AG20443 (cell line): Measurements from ENCODE around the gene MUC6.

Source experiments
- DNase-seq: peaks from one replicate; pipeline ENCODE4 v3.0.0; 2012; ENCODE audit warnings: low spot score, mixed read lengths

Gene MUC6

DNA sequence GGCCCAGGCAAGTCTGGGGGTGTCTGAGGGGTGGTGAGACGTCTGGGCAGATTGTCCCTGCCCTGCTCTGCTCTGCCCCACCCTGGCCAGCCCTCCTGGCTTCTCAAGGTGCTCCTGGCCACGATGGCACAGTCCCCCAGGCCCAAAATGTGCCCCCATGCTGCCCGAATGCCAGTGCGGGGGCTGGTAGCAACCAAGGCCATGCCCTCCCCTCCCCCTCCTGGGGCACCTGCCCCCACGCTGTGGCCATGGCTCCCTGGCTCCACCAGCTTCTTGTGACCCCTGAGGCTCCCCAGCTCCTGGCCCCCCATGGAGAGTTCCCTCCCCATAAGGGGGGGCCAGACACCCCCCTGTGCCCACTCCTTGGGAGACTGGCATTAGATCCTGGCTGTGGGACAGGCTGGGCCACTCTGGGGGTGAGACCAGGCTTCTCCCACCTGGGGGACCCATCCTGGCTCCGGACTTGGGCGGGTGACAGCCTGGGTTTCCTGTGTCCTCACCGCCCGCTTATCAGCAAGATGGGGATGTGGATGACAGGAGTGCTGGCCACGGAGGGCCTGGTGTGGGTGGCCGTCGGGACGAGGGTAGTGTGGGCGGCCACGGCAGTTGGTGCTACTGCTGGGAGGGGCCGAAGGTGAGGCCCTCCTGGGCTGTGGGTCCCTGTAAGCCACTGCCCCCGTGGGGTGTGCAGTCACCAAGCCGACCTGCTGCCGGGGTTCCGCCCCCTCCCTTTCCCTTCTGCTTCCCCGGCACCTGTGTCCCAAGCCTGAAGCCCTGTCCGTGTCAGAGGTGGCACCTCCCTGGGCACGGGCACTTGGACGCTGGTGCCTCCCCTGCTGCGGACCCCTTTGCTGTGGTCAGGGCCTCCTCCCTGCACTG lies 15.9 kb upstream of the MUC6 start:
- no peak for DNase-seq

GRCh38 chr11:1051356-1052132 lies 15.0 kb upstream of the MUC6 start:
- DNase-seq: no peak

DNA sequence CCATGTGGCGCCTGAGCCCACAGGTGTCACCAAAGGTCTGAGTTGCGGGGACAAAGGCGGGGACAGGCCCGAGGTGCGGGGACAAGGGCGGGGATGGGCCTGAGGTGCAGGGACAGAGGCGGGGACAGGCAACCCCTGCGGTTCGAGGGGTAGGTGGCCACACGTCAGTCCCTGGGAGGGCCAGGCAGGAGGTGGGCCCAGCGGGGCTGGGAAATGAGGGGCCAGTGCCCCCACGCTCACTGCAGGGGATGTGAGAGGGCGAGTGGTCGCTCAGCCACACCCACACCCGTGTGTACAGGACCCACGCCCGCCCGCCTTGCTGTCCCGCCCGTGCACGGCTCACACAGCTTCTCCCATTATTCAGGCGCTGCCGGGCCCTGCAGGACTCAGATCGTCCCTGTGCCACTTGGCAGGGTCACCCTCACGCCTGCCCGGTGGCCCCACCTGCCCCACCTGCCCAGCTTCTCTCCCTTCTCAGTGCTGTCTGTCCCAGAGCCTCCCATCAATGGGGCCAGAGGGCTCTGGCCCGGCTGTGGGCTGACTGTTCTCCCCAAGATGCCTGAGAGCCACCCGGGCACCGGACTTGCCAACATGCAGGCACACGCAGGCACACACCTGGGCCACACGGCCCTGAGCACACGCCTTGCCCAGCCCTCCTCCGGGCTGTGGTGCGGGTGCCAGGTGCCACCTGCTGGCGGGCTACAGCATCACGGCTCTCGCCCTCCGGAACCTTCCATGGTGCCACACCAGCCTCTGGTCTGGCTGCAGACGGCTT lies 14.2 kb upstream of the MUC6 start:
- peak; percentile 93 for DNase-seq

DNA sequence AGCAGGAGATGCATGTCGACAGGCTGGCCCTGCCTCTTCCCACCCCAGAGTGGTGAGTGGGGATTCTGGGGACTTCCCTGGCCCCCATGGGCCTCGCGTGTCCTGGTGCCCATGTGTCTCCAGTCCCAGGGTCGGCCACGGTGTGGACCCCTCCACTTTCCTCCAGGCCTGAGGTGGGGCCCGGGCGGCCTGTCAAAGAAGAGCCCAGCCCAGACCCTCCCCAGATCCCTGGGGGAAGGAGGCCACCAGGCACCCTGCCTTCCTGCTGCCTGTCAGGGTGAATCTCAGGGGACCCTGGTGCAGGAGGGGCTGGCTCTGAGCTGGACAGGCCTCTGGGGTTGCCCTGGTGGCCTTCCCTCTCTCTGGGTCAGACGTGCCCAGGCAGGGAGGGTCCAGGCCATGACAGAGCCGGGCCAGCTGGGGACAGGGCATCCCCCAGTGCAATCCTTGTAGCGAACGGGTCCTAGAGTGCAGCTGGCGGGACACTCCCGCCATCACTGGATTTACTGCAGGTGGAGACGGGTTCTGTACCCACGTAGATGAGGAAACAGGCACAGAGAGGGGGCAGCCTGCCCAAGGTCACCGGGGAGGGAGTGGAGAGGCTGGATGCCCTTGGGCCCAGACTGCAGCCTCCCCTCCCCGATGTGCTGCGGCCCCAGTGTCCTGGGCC lies 13.5 kb upstream of the MUC6 start:
- DNase-seq: no peak

DNA sequence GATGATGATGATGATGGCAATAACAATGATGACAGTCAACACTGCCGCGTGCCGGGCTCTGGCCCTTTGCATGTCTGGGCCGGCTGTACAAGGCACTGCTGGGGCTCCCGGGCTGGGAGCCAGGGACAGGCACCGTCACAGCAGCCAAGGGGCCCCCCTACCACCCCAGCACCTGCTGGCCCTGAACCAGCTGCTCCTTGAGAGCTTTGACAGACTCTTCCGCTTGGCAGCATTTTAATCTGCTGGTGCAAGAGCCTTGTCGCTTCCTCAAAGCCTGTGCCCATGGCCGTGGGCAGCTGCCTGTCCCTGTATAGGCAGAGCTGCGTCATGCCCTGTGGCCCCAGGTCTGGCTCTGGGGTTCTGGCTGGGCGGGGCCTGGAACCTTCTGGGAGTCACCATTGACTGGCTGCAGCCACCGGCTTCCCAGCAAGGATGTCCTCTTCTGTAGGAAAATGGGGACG lies 12.9 kb upstream of the MUC6 start:
- DNase-seq: no peak

DNA sequence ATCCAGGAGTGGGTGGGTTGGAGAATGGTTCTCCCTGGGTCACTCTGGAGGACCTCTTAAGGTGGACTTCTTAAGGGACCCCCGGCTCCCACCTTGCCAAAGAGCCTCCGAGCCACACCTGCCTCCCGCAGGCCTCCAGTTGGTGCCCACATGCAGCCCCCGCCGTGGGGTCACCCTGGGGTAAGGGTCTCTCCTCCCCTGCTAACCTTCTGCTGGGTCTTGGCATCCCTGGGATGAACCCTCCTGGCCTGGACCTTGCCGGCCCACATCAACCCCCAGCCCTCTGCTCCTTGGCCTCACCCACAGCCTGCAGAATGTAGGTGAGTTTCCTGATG lies 12.5 kb upstream of the MUC6 start:
- DNase-seq: no peak

DNA sequence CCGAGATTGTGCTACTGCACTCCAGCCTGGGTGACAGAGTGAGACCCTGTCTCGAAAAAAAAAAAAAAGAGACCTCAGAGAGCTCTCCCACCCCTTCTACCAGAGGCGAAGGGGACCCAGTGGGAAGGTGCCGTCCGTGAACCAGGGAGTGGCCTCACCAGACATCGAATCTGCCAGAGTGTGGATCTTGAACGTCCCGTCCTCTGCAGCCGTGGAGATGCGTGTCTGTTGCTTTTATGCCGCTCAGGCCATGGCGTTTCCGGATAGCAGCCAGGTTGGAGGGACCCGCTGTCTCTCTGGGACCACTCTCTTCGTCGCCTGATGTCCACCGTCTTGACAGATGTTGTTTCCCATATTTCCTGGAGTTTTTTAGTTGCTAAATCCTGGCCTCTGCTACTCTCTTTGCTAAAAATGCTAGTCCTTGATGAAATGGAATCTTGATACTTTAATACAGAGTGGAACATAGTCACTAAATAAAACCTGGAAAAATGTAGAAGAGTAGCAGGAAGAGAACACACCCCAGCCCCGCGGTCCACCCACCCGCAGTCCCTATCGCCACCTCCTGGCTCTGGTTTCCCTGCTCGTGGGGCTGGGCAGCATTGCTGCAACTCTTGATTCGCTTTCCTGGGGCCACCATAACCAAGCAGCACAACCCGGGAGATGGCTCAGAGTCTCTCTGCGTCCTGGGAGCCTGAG lies 12.0 kb upstream of the MUC6 start:
- no peak for DNase-seq

- DNase-seq: no peak
These were observed 11.2 kb upstream of the MUC6 start for GRCh38 chr11:1047595-1048156.

DNA sequence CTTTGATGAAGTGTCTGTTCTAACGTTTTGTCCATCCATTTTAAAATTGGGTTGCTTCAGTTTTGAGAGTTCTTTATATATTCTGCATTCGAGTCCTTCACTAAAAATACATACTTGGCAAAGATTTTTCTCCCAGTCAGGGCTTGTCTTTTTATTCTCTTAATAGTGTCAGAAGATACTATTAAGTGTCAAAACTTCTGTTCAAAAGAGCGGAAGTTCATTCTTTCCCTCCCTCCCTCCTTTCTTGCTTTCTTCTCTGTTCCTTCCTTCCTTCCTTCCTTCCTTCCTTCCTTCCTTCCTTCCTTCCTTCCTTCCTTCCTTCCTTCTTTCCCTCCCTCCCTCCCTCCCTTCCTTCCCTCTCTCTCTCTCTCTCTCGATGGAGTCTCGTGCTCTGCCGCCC lies 7.6 kb upstream of the MUC6 start:
- DNase-seq: no peak

DNA sequence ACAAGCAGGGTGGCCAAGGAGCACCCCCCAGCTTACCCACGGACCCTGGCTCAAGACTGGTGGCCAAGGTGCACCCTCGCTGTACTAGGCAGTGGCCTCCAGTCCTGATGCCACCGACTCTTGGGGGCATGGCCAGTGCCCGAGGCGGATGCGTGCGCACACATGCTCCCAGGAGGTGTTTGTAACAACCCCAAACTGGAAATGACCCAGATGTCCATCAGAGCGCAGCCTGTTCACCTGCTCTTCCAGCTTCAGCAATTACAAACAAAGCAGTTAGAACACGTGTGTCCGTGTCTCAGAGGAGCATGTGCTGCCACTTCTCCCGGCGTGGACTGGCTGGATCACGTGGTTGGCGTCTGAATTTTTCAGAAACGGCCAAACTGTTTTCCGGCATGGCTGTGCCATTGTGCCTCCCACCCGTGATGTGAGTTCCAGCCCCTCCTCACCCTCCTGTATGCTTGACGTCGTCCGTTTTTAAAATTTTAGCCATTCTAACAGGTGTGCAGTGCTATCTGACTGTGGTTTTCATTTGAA lies 7.1 kb upstream of the MUC6 start:
- no peak for DNase-seq

DNA sequence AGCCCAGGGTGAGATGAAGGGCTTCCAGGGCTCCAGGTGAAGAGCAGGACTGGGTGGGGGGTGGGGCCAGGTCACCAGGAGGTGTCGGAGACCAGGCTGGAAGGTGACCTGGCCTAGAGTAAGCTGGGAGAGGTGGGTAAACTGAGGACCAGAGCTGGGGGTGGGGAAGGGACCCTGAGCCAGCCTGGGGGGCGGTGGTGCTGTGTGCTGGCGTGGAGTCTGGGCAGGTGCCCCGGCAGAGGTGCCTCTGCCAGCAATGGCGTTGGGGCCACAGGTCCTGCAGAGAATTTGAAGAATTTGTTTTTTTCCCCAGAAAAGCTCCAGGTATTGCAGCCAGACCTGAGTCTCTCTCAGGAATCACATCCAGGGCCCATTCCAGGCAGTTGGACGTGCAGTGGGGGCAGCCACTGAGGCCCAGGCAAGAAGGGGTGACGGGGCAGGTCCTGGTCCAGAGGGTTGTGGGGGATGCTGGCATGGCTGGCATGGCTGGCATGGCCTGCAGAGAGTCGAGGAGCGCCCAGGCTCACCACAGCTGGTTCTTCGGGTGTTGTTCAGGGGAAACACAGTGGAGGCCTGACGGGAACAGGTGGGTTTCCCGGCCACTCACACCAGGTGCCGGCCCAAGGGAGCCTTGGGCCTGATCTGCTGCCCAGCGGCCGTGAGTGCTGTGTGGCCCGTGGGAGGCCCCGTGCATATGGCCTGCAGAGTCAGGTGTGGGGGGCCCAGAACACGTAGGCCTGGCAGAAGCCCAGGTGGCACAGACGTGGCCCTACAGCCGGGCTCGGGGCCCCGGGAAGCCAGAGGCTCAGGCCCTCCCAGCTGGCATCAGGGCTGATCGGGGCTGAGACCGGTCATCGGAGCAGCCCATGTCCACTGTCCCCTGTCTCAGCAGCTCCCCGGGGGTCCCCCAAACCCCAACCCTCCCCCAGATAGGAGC lies 6.4 kb upstream of the MUC6 start:
- DNase-seq: no peak

DNA sequence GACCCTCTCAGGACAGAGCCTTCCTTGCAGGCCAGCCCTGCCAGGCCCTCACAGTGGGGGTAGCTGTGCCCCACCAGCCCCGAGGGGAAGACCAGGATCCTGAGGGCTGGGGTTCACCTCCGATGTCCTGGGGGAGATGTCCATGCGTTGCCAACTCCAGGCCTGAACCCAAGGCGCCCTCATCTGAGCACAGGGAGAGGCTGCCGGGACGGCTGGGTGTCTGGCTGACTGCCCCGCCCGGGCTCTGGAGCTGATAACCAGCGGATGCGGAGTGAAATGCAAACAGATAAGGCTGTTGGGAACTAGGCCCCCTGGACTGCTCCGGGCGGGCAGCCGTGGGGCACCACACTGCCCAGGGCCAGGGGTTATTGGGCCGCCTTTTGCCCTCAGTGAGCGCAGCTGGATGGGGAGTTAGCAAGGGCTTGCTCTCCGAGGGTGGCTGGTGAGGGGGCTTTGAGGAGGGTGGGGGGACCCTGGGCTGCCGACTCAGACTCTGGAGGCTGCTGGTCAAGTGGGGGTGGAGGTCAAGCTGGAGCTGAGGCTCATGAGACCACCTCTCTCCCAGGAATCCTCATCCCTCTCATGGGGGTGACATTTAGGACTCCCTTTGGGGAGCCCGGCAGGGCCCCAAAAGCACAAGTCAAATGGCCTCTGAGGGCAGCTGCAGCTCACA lies 5.6 kb upstream of the MUC6 start:
- DNase-seq: no peak

DNA sequence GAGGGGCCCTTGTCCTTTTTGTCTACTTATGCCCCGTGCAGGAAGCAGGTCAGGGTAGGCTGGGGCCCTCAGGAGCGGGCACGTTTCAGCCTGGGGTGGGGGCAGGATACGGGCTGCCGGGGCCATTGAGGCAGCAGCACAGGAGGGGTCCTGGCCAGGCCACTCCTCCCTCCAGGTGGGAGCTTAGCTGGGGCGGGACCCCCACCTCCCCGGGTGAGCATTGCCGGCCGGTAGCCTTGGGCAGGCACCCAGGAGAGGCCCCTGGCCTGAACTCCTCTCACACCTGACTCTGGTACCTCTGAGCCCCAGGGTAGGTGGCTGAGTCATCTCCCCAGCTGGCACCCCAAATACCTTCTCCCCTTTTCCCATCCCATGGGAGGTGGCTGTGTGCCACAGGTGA lies 5.0 kb upstream of the MUC6 start:
- no peak for DNase-seq

DNA sequence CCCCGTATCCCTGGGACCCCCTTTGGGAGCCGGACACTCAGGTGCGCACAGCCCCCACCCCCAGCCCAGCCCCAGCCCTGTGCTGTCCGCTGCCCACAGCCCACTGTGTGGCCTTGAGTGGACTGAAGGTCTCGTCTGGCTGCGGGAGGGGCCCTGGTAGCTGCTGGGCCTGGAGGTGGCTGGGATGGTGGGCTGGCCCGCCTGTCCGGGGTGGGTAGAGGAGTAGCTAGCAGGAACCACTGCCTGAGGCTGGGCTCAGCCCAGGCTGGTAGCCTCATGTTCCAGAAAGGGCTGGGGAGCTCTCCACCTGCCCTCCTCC lies 4.6 kb upstream of the MUC6 start:
- DNase-seq: no peak

- no peak for DNase-seq
These were observed 4.1 kb upstream of the MUC6 start for GRCh38 chr11:1040428-1041148.

DNA sequence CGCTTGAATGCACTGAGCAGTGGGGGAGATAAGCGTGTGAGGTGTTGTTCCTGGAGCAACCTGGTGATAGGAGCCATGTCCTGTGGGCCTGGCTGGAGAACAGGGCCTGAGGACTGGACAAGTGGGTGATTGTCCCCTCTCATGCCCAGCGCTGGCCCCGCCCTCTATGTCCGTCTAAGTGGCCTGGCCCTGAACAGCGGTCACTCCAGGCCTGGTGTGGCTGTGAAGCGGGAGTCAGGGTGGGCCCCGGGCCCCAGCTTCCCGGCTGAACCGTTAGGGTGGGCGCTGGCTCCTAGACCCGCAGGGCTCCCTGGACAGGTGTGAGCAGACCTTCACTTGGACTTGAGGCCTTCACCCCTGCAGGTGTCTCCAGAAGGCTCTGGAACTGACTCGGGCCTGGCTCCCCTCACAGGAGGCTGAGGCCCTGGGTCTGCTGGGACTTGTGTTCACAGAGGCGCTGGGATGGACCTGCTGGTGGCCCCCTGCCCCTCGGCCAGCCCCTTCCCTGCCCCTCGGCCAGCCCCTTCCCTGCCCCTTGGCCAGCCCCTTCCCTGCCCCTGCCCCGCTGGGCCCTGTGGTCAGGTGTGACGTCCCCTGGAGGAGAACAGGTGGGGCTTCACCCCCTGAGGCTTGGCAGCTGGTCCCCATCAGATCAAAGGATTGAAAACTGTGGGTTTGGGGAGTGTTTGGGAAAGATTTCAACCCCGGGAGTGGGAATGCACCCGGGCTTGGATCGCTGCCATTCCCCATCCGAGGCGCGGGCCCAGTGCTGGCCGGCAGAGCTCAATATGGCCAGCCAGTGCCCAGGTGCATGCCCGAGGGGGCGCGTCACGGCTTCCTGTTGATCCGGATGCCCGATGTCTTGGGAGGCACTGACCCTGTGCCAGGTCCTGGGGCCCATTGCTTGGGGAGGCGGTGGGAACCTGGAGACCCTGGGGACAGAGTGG lies 3.2 kb upstream of the MUC6 start:
- no peak for DNase-seq

- DNase-seq: no peak
These were observed 2.4 kb upstream of the MUC6 start for GRCh38 chr11:1038921-1039320.

DNA sequence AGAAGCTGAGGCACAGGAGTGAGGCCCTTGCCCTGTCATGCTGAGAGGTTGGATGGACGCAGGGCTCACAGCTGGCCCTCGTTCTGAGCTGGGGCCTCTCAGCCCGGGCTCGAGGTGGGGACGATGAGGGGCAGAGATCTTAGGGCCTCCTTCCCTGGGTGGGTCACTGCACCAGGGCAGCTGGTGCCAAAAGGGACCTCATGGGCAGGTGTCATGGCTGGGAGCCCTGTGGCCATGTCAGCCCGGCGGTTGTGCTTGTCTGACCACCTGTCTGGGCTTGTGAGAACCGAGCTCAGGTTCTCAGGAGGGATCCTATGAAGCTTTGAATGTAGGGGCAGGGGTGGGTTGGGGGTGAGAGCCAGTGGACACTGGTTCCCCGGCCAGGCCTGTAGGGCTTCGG lies 1.8 kb upstream of the MUC6 start:
- no peak for DNase-seq
